GM19324 (cell line): ENCODE results near the gene OR5AU1.

Source experiments
- ATAC-seq: cut with Tn5 transposase; IDR thresholded peaks from one replicate; pipeline ENCODE4 v1.9.1; 2021; ENCODE audit warnings: mild to moderate bottlenecking, moderate library complexity; ENCODE audit not compliant: unreplicated experiment, low FRiP score

The OR5AU1 gene

GRCh38 chr14:21109377-21110138 is 46.3 kb downstream of the OR5AU1 start:
- ATAC-seq: no peak

- no peak for ATAC-seq
Observed at GRCh38 chr14:21108791-21109190, 47.1 kb downstream of the OR5AU1 start.

DNA sequence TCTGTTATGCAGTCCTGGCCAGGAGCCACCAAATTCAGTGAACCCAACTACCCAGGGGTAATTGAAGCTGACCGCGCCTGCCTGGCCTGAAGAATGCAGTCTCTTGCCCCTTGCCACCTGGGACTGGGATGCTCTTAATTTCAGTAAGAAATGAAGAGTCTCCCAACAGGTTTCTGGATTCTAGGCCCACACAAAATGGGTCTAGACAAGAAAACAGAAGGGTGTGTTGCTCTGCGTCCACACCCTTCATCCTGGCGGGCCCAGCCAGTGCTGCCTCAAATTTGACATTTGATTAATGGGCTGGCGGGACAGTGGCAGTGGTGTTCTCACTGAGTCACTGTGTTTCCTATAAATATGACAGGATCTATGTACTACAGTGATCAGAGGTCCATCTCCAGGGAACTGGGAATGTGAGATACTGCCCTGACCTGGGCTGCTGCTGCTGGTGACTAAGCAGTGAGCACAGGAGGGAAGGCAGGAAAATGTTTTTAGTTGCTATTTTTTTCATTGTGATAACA is 48.5 kb downstream of the OR5AU1 start:
- ATAC-seq: no peak

- ATAC-seq: no peak
Observed at GRCh38 chr14:21106498-21107282, 49.2 kb downstream of the OR5AU1 start.

GRCh38 chr14:21106176-21106497 is 49.7 kb downstream of the OR5AU1 start:
- ATAC-seq: no peak

GRCh38 chr14:21105095-21105494 is 50.8 kb downstream of the OR5AU1 start:
- no peak for ATAC-seq
